H1 (cell line): ENCODE measurements around the gene SQOR.

Source experiments
- BACH1 ChIP-seq: IDR thresholded peaks from 2 replicates; pipeline ENCODE4 v1.6.1; 2012; ENCODE audit warnings: low read length, improper control_type of control experiment
- CREB1 ChIP-seq: IDR thresholded peaks from 2 replicates; pipeline ENCODE4 v1.6.1; 2012; ENCODE audit warnings: inconsistent platforms
- CTCF ChIP-seq, 3 experiments: IDR thresholded peaks; 1 replicate in 2 of 3; 2 replicates in 1 of 3; pipeline versions ENCODE4 v1.5.1 to v1.6.1; 2011; ENCODE audit warnings: low read length in 3 of 3, mild to moderate bottlenecking in 3 of 3, inconsistent platforms in 2 of 3, low read depth in 1 of 3, moderate library complexity in 1 of 3; ENCODE audit not compliant: insufficient read depth in 1 of 3; ENCODE audit errors: control extremely low read depth in 1 of 3
- EP300 ChIP-seq, 2 experiments: IDR thresholded peaks; 1 replicate in 1 of 2; 2 replicates in 1 of 2; pipeline ENCODE4 v1.6.1; 2011 to 2012; ENCODE audit warnings: low read depth in 2 of 2, low read length in 2 of 2, mild to moderate bottlenecking in 2 of 2, borderline replicate concordance in 1 of 2, inconsistent platforms in 1 of 2, moderate library complexity in 1 of 2
- HDAC2 ChIP-seq, 2 experiments: fragments of 300-600 bp in 1 of 2; sonication (generic) in 1 of 2; IDR thresholded peaks; 2 replicates each; pipeline ENCODE4 v1.6.1; 2011 to 2012; ENCODE audit warnings: low read depth in 2 of 2, low read length in 2 of 2, mild to moderate bottlenecking in 2 of 2, moderate library complexity in 2 of 2, borderline replicate concordance in 1 of 2, inconsistent platforms in 1 of 2
- KDM1A ChIP-seq: fragments of 200-600, 300-600 bp; sonication (generic); IDR thresholded peaks from 2 replicates; pipeline ENCODE4 v1.7.1; 2016; ENCODE audit warnings: mild to moderate bottlenecking, low read length, borderline replicate concordance
- POLR2A ChIP-seq, 2 experiments: IDR thresholded peaks; 1 replicate in 1 of 2; 2 replicates in 1 of 2; pipeline ENCODE4 v1.6.1; 2011; ENCODE audit warnings: low read depth in 2 of 2, low read length in 2 of 2, mild to moderate bottlenecking in 2 of 2; ENCODE audit errors: control extremely low read depth in 1 of 2
- RAD21 ChIP-seq, 2 experiments: IDR thresholded peaks in 1 of 2; conservative IDR thresholded peaks in 1 of 2; 2 replicates each; pipeline ENCODE4 v1.6.1; 2011; ENCODE audit warnings: low read depth in 2 of 2, low read length in 2 of 2, improper control_type of control experiment in 1 of 2, inconsistent platforms in 1 of 2, mild to moderate bottlenecking in 1 of 2, moderate library complexity in 1 of 2
- RNF2 ChIP-seq: fragments of 200-900, 300-1000 bp; sonication (generic); IDR thresholded peaks from 2 replicates; pipeline ENCODE4 v1.7.1; 2016; ENCODE audit warnings: borderline replicate concordance, low read depth, mild to moderate bottlenecking, antibody characterized with exemption, low read length; ENCODE audit not compliant: poor library complexity, severe bottlenecking; ENCODE audit errors: missing control alignments
- SIN3A ChIP-seq, 2 experiments: IDR thresholded peaks in 1 of 2; conservative IDR thresholded peaks in 1 of 2; 2 replicates each; pipeline ENCODE4 v1.6.1; 2011 to 2012; ENCODE audit warnings: low read length in 2 of 2, improper control_type of control experiment in 1 of 2, low read depth in 1 of 2, mild to moderate bottlenecking in 1 of 2
- SIX5 ChIP-seq: IDR thresholded peaks from 2 replicates; pipeline ENCODE4 v1.6.1; 2011; ENCODE audit warnings: mild to moderate bottlenecking, low read depth, low read length
- TEAD4 ChIP-seq: IDR thresholded peaks from 2 replicates; pipeline ENCODE4 v1.6.1; 2012; ENCODE audit warnings: low read depth, low read length, inconsistent platforms, mixed read lengths
- YY1 ChIP-seq: IDR thresholded peaks from 2 replicates; pipeline ENCODE4 v1.6.1; 2011; ENCODE audit warnings: low read depth, mild to moderate bottlenecking, low read length

- TF ChIP-seq CREB1 (no peak), HDAC2 (IDR thresholded peaks at IDR 0.05; ENCODE audit: borderline replicate concordance in 1 of 2, low read depth in 2 of 2, low read length in 2 of 2) (no peak), CTCF (IDR thresholded peaks at IDR 0.05; ENCODE audit: control extremely low read depth in 1 of 3, insufficient read depth in 1 of 3, low read depth in 1 of 3, low read length in 3 of 3) (no peak), YY1 (no peak), BACH1 (no peak), RNF2 (no peak), POLR2A (IDR thresholded peaks at IDR 0.05; ENCODE audit: control extremely low read depth in 1 of 2, low read depth in 2 of 2, low read length in 2 of 2) (no peak), TEAD4 (no peak), SIN3A (conservative IDR thresholded peaks at IDR 0.05 in 1 of 2, IDR thresholded peaks at IDR 0.05 in 1 of 2; ENCODE audit: low read depth in 1 of 2, low read length in 2 of 2) (no peak), EP300 (IDR thresholded peaks at IDR 0.05; ENCODE audit: borderline replicate concordance in 1 of 2, low read depth in 2 of 2, low read length in 2 of 2) (no peak), RAD21 (IDR thresholded peaks at IDR 0.05 in 1 of 2, conservative IDR thresholded peaks at IDR 0.05 in 1 of 2; ENCODE audit: low read depth in 2 of 2, low read length in 2 of 2) (no peak), KDM1A (no peak), SIX5 (no peak)
These were observed 2.8 kb downstream of the SQOR start for GRCh38 chr15:45637552-45638033.
